ENCODE data around the gene AKT1.

AKT1 gene

GRCh38 chr14:104728631-104729030 lies 66.9 kb downstream of the AKT1 start:
- TF ChIP-seq ZFX (IDR thresholded peaks at IDR 0.05) (no peak), CTCF (conservative IDR thresholded peaks at IDR 0.05) (no peak)
- H3K27ac ChIP-seq = no peak overlapping the region

DNA sequence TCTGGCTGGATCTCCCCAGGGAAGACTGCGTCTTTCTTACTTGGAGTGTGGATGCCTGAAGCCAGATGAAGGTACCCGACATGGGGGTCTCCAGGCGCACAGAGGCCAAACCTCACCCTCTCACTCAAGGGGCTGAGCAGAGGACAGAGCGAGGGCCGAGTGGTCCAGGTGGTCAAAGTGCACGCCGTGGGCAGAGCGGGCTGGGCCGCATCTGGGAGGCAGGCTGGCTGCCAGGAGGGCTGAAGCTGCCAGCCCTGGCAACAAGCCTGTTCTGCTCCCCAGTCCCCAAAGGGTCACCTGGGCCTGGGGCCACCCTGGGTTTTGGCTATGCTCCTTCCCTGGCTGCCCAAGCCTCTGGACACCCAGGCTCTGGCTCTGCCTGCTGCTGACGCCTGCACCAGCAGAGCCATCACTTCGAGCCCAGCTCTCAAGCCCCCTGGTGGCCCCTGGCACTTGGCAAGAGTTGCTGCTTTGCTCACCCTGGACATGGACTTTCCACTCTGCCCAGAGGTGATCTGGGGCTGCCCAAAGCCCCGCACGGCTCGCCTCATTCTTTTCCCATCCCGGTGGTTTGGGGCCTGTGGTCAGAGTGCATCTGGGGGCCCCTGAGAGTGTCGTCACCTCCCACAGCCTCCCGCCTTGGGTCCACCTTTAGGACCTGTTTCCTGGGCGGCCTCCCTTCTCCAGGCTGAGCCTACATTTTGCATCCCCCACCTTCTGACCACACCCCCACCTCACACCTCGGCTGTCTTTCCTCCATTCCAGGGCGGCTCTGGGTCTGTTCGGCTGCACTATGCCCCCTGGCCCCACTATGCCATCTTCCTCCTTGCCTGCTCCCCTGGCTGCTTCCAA lies 68.7 kb downstream of the AKT1 start:
- H3K27ac ChIP-seq = no peak overlapping the region
- no peak for TF ChIP-seq CTCF (conservative IDR thresholded peaks at IDR 0.05)
- no peak for TF ChIP-seq ZFX (IDR thresholded peaks at IDR 0.05)

DNA sequence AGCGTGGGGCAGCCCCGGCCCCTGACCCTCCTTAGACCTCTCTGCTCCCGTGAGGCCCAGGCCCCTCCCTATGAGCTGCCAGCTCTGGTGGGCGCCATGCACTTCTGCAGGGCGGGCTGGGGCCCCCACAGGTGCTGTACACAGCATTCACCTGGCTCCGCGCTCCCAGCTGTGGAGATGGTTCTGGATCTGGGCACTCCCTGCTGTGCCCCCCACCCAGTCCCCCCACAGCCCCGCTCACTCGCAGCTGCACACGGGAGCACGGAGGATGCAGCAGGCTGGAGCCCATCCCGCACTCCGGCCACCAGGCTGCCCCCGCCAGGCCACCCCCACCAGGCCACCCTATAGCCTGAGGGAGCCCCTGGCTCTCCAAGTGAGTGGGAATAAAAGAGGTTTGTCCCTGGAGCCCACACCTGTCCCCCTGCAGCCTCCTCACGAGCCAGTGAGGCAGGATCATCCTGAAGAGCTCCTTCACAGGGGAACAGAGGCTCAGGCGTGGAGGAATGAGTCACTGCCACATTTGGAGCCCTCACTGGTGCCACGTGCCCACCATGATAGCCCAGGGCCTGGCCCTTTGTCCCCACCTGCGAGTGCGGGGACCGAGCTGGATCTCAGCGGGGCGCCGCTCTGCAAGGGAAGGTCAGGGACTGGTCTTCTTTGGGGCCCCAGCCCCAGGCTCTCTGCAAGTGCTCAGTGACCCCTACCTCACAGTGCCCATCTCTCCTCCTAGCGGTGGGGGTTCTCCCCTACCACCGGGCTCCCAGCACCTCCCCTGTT lies 69.6 kb downstream of the AKT1 start:
- TF ChIP-seq ZFX (IDR thresholded peaks at IDR 0.05) = no peak
- peak; percentile 14; the same call in 1 of the 2 replicates for TF ChIP-seq CTCF (conservative IDR thresholded peaks at IDR 0.05)

GRCh38 chr14:104724981-104725771 lies 70.4 kb downstream of the AKT1 start:
- no peak overlapping the region; the same call in 1 of the 2 replicates for H3K27ac ChIP-seq

More for the DNA sequence above, 69.6 kb downstream of the AKT1 start:
- H3K27ac ChIP-seq = no peak overlapping the region

DNA sequence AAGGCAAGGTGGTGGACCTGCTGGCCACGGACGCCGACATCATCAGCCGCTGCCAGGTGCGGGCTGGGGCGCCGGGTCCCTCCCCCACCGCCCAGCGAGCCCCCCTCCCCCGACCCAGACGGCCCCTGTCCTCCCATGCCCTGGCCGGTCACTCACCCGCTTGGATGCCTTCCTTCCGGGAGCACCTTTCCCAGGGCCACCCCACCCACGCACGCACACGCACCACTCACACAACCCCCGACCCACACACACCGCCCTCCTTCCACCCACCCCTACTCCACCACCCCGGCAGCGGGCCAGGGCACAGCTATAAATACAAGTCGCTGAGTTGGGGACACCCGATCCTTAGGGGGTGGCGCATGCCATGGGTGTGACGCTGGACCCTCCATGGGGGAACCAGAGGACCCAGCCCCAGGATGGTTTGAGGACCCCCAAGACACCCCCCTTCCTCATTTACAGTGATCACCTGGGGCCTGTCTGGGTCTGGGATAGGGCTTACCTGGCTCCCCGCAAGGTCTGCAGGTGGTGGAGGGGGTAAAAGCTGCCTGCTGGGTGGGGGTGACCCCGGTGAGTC lies 71.1 kb downstream of the AKT1 start:
- H3K27ac ChIP-seq = peak overlapping the region; percentile 64
- TF ChIP-seq ZFX (IDR thresholded peaks at IDR 0.05) (no peak), CTCF (conservative IDR thresholded peaks at IDR 0.05) (no peak)

More at GRCh38 chr14:104724981-104725771, 70.4 kb downstream of the AKT1 start:
- no peak; the same call in 1 of the 2 replicates for TF ChIP-seq CTCF (conservative IDR thresholded peaks at IDR 0.05)
- no peak for TF ChIP-seq ZFX (IDR thresholded peaks at IDR 0.05)

DNA sequence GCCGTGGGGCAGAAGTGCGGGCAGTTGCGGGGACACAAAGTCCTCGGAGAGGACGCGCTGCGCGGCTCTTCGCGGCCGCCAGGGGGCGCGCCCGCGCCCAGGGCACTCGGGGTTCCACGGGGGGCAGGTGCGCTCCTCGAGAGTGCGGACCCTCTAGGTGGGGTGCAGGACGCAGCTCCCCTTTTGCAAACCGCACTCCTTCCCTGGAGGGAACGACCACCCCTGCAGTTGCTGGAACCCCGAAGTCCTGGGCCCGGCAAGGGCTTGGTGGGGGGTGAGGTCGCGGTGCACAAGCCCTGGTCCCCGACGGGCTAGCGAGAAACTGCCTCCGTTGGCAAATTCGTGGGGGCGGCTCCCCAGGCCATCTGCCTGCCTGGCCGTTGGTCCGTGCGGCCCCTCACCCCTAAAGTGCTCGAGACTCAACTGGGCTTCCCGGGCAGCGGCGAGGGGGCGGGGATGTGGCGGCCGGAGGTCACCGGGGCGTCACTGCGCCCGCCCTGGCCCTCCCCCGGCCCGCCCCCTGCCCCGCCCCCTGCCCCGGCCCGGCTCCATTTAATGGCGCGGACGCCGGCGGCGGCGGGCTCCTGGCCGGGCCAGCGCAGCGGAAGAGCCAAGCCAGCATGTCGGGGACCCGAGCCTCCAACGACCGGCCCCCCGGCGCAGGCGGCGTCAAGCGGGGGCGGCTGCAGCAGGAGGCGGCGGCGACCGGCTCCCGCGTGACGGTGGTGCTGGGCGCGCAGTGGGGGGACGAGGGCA lies 71.7 kb downstream of the AKT1 start, which contains the start of gene ADSS1:
ADSS1 (plus strand) TSS at position 579 of the 756 bp plus-strand sequence; CDS start at position 621, 42 bp downstream.
- peak within 1 kb of the TSS; percentile 64 for H3K27ac ChIP-seq
- TF ChIP-seq CTCF (conservative IDR thresholded peaks at IDR 0.05) = peak; percentile 100
- TF ChIP-seq ZFX (IDR thresholded peaks at IDR 0.05) = no peak
